Activated CD8-positive, alpha-beta memory T cell treated with anti-CD3 and anti-CD28 coated beads, Interleukin-2, amount 50 U/mL, for 48 hours (primary cell): ENCODE data around the gene FTSJ3.
"Not testable (repeated sequence)": the region's sequence is repeated elsewhere in the genome, so short reads cannot be mapped to it uniquely, and the experiment has no call there.

ENCODE experiments used
- DNase-seq: peaks from one replicate; pipeline ENCODE4 v3.0.0-alpha.2; 2020

Gene FTSJ3

GRCh38 chr17:63826468-63827001 is 928 bp downstream of the FTSJ3 start:
- DNase-seq = peak; percentile 59

DNA sequence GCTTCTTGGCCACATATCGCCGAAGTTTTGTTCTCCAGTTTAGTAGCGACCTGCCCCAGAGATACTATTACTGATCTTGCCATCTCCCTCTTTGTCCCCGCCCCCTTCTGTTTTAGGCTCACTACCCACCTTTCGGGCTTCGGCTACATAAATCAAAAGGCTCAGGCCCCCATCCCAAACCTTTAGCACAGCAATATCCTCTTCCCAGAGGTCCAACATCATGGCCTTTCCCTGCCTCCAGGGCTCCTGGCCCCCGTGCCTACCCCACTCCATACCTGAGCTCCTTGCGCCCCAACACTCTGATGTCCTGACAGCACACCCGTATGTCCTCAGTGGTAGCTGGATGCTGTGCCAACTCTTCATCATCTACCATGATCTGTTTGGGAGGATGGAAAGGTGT is 3.1 kb downstream of the FTSJ3 start:
- no peak for DNase-seq

DNA sequence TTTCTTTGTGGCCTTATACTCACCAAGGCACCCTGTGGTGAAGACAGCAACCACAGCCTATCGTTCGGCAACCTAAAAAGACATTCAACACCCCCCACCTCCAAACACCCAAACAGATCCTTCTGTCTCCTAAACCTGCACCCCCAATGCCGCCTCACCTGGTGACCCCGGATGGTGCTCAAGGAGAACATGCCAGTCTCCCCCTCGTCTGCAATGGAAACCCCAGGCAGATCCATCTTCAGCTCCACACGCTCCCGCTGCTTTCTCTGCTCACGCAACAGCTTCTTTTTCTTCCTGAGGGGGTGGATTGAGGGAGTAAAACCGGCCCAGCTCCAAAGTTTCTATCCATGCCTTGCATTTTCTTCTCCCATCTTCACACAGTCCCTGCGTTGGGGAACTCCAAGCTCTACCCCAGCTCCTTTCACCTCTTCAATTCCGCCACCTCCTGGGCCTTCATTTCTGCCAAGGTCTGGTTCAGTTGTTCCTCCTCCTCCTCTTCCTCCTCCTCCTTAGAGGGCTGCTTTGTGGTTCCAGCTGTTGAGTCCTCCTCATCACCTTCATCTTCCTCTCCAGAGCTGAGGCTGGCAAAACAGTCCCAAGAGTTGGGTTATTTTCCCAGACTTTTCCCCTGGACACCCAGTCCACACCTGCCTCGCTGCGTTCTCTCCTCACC is 3.7 kb downstream of the FTSJ3 start:
- DNase-seq = no peak

GRCh38 chr17:63822537-63822936 is 4.9 kb downstream of the FTSJ3 start:
- DNase-seq = no peak

DNA sequence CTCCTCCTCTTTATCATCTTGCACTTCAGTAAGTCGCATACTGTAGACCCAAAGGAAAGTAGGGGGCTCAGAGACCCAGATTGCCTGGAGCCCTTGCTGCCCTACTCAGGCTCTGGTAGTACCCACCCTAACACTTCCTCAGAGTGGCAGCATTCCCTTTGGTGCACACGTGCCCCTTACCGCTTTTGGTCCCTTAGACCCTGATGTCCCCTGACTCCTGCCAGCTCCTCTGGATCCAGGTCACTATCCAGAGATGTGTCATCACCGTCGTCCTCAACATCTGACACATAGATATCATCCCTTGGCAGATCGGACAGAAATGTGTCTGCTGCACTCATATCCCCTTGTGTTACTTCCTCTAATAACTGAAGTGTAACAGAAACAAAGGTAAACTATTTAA is 5.7 kb downstream of the FTSJ3 start:
- DNase-seq = no peak

DNA sequence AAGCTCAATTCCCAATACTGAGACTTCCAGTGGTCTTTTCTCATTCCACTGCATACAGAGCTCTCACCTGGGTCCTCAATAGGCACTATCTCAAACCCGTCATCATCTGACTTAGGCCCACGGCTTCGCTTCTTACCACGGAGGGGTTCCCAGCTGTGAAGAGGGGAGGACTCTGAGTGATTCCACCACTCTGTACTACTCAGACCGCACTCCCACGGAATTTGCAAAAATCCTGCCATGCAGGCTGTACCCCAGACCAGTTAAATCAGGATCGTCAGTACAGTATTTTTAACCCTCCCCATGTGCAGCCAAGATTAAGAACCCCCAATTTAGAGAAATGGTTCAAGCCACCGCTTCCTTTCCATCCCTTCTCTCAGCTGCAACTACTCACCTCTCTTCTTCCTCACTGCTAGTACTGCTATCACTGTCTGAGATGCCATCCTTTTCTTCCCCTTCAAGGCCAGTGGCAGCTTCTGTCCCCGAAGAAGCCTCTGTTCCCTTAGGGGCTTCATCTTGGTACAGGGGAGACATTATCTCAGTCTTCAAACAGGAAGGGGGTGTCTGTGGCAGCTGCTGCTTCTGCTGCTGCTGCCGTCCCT is 6.4 kb downstream of the FTSJ3 start:
- DNase-seq = no peak

GRCh38 chr17:63819585-63820537 is 7.6 kb downstream of the FTSJ3 start:
- DNase-seq = no peak

DNA sequence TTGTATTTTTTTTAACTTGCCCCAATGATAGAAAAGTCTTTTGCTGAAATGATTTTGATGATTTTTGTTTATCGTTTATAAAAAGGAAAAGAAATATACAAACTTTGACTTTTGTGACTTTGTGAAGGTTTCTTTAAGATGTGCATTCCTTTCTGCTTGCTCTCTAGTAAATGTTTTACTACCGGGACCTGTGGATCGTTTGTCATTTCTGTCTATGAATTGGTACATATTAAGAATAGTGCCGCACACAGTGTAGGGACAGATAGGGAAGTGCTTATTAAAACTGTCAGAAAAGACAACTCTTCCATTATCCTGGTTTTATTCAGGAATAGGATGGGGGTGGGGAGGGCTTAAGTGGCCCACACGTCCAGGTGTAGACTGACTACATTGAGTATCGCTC is 8.3 kb downstream of the FTSJ3 start:
- no peak for DNase-seq

DNA sequence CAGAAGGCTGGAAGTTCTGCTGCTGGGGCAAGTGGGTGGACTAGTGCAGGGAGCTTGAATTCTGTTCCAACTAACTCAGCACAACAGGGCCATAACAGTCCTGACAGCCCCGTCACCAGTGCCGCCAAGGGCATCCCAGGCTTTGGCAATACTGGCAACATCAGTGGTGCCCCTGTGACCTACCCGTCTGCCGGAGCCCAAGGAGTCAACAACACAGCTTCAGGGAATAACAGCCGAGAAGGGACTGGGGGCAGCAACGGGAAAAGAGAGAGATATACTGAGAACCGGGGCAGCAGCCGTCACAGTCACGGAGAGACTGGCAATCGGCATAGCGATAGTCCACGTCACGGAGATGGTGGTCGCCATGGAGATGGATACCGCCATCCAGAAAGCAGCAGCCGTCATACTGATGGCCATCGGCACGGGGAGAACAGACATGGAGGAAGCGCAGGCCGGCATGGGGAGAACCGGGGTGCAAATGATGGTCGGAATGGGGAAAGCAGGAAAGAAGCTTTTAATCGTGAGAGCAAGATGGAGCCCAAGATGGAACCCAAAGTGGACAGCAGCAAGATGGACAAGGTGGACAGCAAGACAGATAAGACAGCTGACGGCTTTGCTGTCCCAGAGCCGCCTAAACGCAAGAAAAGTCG is 9.6 kb downstream of the FTSJ3 start:
- no peak for DNase-seq

DNA sequence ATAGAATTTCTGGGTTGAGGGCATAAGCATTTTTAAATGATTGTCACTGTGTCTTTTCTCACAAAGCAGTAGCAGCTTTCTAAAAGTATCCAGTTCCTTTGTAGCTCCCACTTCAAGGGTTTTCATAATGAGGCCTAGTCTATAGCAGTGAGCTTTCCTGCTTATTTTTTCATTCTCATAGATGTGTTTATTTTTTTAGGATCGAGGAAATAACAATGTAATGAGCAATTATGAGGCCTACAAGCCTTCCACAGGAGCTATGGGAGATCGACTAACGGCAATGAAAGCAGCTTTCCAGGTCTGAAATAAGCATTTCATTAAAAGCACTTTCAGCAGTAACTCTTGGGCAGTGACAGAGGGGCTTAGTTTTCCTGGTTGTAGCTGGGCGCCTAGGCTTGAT is 10.8 kb downstream of the FTSJ3 start:
- DNase-seq = no peak

DNA sequence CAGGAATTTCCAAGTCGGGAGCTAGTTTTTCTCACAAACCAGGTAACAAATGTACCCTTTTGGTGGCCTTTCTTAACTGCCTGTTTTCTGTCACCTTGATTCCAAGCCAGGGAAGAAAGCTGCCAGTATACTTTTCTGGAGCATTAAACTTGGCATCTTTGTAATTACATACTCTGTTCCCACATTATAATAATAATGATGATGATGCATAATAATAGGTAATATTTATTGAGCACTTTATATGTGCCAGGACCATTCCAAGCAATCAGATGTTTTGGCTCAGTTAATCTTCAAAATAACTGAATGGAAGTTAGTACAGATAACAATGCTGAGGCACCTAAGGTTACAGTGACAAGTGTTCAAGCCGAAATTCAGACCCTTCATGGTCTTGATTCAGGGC is 11.3 kb downstream of the FTSJ3 start:
- DNase-seq = no peak

- no peak for DNase-seq
These were observed 17.5 kb downstream of the FTSJ3 start for GRCh38 chr17:63809970-63810369.

- no peak for DNase-seq
These were observed 21.9 kb downstream of the FTSJ3 start for GRCh38 chr17:63805591-63805990.

DNA sequence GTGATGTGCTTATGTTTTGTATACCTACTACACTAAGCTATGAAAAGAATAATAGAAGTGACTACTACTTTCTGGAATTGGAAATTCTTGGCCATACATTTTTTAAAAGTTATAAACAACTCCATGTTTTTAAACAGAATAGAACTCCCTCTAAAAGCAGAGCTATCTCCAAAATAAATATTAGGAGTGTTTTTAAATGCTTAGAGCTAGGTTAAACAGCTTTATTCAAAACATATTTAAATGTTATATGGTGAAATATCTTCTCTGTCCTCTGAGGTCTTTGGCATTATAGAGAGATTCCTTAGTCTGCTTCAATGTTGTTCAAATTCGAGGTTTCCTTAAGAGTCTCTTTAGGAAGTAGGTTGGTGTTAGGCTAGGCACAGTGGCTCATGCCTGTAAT is 23.1 kb downstream of the FTSJ3 start:
- no peak for DNase-seq

DNA sequence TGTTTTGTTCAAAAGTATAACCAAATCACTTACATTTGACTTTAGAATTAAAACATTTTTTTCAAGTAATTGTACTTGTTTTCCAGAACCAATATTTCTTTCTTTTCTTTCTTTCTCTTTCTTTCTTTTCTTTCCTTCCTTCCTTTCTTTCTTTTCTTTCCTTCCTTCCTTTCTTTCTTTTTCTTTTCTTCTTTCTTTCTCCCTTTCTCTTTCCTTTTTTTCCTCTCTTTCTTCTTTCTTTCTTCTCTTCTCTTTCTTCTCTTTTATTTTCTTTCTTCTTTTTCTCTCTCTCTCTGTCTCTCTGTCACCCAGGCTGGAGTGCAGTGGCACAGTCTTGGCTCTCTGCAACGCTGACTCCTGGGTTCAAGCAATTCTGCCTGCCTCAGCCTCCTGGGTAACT is 26.7 kb downstream of the FTSJ3 start:
- no peak for DNase-seq

GRCh38 chr17:63798572-63799106 is 28.8 kb downstream of the FTSJ3 start:
- no peak for DNase-seq

DNA sequence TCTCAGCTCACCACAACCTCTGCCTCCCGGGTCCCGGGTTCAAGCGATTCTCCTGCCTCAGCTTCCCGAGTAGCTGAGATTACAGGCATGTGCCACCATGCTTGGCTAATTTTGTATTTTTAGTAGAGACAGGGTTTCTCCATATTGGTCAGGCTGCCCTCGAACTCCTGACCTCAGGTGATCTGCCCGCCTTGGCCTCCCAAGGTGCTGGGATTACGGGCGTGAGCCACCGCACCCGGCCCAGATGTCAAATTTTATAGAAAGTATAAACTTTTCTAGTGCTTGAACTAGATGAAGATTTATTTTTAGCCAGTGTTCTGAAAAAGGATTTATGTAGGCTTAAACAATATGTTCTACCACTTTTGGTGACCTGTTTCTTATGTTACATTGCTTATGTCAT is 31.1 kb downstream of the FTSJ3 start:
- not testable (repeated sequence) for DNase-seq

DNA sequence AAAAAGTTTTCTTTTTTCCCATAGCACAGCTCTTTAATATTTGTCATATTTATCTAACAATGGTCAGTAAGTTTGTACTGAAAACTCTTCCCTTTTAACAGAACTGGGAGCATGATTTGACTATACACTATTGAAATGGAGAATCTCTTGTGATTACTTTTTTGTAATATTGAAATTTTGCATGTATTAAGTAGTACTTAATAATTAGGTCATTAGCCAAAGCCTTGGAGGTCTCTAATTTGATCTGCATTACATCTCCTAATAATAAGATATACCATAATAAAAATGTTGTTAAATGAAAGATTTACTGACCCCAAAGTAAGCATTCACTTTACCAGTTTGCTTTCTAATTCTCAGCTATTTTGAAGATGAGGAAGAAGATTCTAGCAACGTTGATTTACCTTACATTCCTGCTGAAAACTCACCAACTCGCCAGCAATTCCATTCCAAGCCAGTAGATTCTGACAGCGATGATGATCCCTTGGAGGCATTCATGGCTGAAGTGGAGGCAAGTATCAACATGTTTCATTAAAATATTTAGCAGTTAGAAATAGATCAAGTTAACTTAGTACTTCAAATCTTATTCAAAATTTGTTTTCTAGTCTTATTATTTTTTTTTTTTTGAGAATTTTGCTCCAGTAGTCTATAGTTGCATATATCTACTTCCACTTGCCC is 35.3 kb downstream of the FTSJ3 start:
- no peak for DNase-seq

DNA sequence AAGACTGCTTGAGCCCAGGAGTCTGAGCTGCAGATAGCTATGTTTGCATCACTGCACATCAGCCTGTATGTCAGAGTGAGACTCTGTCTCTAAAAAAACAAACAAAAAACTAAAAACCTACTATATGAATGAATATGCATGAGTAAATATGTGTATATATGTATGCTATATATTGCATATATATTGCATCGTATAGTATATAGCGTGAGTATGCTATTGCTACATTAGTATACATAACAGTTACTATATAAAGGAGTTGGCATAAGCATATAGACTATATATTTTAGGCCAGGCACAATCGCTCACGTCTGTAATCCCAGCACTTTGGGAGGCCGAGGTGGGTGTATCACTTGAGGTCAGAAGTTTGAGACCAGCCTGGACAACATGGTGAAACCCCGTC is 37.4 kb downstream of the FTSJ3 start:
- no peak for DNase-seq

DNA sequence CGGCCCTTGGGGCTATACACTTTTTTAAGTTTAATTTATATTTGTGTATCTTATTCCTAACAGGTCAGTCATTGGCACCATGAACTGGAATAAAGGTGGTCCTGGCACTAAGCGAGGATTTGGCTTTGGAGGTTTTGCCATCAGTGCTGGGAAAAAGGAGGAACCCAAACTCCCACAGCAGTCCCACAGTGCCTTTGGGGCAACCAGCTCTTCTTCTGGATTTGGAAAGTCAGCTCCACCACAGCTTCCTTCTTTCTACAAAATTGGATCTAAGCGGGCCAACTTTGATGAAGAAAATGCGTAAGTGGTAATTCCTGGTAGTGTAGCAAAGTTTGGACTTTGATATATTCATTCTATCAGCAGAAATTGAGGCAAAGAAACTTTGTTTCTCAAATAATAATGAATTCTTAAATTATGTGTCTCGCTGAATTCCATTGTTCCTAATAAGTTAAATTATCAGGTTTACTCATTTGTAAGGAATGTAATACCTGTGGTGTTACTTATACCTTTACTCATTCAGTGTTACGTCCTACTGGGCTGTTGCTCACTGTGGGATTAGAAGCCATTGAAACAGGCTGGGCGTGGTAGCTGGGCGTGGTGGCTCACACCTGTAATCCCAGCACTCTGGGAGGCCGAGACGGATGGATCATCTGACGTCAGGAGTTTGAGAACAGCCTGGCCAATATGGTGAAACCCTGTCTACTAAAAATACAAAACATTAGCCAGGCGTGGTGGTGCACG is 40.3 kb downstream of the FTSJ3 start:
- no peak for DNase-seq

GRCh38 chr17:63786117-63786516 is 41.3 kb downstream of the FTSJ3 start:
- no peak for DNase-seq

DNA sequence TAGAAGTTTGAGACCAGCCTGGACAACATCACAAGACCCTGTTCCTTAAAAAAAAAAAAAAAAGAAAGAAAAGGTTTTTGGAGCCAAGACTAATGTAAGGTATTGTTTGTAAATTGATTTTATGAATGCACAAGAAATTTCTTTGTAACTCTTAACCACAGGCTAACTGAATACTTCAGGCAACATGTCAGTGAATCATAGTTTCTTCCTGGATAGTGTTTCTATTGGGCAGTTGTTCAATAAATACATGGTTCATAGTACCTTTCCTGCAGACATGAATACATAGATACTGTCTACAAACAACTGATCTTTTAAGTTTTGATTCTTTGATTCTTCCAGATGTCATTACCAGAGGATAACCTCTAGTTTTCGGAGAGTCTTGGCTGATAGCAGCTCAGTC is 41.9 kb downstream of the FTSJ3 start:
- no peak for DNase-seq
